HK-2 (cell line): Measurements from ENCODE around the gene ZNF621.

ENCODE experiments used
- DNase-seq: peaks from one replicate; pipeline ENCODE4 v3.0.0-alpha.2; 2018; ENCODE audit not compliant: unreplicated experiment

ZNF621 gene

DNA sequence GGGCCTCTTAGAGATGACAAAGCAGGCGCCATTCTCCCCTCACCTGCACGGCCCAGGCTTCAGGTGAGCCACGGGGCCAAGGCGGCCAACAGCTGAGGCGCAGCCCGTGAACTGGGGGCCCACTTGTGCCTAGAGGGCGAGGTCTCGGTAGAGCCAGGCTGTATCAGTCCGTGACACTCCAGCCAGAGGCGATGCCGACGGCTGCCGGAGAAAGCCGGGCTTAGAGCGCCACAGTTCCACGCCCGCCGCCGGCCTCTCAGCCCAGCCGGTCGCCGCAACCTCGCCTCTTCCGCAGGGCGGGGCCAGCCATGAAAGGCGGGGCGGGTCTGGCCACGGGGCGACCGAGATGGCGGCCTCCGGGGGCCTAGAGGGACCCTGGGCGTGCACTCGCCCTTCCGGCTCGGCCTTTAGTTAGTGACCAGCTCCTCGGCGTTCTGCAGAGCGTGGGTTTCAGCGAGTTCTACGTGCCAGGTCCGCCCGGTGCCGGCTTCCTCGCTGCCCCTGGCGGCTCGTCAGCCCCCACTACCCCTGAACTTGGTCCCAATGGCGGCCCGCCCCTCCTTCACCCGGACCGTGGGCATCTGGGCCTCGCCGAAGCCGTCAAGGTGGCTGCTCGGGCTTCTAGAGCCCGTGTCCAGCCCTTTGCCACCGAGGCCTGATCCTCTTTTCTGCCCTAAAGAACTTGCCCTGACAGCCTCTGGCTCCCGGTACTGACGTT is at the start of gene ZNF621:
TSS of gene ZNF621 (plus strand) at position 393 of the 718 bp plus-strand sequence. CDS start 881 bp downstream, outside the sequence.
- DNase-seq = peak; percentile 85

DNA sequence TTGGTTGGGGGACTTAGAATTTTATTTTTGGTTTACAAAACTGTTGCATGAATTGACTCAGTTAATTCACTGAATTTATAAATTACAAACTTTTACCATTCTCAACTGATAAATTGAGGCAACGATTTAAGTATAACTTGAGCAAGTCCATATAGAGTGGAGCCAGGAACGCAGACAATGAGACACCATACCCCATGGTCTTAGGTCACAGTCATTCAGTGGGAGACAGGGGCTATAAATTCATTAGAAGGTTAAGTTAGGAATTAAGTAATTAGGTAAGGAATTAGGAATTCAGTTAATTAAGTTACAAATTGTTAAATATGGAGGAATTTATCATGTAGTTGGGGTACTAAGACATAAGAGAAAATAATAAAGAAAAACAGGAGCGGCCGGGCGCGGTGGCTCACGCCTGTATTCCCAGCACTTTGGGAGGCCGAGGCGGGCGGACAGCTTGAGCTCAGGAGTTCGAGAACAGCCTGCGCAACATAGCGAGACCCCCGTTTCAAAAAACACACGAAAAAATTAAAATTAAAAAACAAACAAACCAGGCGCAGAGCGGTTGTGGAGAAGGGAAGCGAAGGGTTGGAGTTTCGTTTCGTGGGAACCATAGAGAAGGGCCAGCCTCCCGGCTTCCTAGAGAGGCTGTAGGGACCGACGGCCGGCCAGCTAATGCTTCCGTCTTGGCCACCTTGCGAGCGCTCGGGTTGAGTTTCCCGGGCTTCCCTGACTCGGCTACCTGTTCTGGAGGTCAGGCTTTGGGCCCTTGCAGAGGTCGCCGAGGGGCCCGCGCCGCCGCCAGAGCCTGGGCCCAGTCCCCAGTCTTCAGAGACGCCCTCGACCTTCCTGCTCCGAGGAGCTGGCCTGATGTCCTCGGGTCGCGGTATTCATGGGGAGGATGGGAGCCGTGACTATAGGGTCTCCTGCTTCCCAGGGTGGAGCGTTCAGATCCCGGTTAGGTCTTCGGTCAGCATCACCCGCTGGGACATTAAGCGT is 48.0 kb upstream of the ZNF621 start, which contains the start of gene ZNF619:
TSS of gene ZNF619 (plus strand) at position 645 of the 993 bp plus-strand sequence. CDS start 858 bp downstream, outside the sequence.
- peak; percentile 61 for DNase-seq

DNA sequence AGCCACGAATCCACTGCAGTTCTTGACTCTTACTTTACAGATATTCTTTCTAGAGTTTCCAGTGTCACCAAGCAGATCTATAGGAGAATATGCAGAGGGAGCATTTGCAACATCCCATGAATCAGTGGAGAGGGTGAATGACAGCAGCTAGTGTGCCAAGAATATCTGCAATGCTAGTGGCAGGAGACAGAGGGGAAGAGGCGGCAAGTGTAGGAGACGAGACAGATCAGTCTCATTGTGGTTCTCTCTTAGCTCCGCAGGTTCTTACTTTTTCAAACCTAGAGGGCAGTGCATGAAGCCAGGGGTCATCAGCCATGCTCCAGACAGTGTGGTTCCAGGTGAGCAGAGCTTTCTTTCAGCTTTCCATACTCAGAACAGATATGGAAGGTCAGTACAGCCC is 47.1 kb upstream of the ZNF621 start:
- DNase-seq = no peak

DNA sequence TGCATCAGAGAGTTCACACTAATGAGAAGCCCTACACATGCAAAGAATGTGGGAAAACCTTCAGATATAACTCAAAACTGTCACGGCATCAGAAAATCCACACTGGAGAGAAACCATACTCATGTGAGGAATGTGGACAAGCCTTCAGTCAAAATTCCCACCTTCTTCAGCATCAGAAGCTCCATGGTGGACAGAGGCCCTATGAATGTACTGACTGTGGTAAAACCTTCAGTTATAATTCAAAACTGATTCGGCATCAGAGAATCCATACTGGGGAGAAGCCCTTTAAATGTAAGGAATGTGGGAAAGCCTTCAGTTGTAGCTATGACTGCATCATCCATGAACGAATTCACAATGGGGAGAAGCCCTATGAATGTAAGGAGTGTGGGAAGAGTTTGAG is 37.6 kb upstream of the ZNF621 start:
- no peak for DNase-seq

DNA sequence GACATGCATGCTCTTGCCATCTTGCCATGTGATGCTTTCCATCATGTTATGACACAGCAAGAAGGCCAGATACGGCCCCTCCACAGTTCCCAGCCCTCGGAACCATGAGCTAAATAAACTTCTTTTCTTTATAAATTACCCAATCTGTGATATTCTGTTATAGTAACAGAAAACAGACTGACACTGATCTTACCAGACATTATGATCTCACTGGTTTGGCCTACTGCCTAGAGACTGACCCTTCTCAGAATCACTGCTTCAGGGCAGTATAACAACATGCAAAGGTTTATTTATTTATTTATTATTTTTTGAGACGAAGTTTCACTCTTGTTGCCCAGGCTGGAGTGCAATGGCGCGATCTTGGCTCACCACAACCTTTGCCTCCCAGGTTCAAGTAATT is 33.8 kb upstream of the ZNF621 start:
- no peak for DNase-seq

DNA sequence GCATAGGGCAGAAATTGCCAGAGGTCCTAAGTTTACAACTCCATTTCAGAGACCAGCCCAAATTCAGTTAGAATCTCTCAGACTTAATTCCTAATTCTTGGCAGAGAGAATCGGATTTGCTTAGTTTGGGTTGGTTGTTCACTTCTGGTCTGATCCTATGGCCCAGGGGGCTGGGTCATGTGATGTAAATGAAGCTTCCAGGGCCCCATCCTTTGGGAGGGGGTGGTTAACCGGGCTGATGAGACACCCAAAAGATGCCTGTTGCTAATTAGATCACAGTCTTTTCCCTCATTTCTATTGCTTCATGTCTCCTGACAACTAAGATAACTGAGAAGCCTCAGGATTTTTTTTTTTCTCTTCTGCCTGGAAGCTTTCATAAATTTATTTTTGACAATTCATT is 30.1 kb upstream of the ZNF621 start:
- no peak for DNase-seq

DNA sequence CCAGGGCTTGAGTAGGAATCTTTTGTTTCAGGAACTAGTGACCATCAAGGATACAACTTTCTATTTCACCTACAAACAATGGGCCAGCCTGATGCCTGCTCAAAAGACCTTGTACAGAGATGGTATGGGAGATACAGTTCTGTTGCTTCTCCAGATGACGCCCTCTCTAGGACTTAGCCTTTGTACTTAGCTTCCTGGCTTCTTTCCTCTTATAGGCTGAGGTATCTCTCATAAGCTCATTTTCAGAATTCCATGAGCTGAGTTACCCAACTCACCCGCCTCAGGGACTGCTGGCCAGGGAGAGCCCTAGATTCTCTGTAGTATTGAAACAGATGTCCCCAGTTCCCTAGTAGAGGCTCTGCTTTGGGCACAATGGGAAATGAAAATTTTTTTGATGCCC is 27.5 kb upstream of the ZNF621 start:
- no peak for DNase-seq

DNA sequence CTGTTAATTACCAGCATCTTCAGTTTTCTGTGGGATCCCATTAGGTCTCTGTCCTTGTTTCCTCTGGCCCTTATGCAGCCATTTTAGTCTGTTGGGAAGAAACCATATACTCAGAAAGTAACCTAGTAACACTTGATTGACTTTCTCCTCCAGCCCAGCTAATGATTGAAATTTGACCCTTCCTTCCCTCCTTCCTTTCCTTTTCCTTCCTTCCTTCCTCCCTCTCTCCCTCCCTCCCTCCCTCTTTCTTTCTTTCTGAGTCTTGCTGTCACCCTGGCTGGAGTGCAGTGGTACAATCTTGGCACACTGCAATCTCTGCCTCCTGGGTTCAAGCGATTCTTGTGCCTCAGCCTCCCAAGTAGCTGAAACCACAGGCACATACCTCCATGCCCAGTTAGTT is 24.8 kb upstream of the ZNF621 start:
- DNase-seq = no peak

DNA sequence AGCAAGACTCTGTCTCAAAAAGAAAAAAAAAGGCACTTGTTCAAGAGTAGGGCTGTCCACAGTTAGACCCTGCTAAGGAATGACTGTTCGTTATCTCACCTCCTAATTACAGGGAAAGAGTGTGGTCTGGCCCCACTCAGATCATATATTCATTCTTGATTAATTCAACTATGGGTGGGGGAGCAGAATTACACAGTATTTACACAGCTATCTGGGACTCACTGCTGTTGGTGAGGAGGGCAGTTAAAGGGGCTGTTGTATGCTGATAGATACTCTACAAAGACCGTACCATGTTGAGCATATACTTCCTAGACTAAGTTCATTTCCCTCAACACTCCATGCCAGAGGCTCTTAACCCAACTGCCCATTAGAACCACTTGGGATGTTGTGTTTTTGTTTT is 22.7 kb upstream of the ZNF621 start:
- no peak for DNase-seq

DNA sequence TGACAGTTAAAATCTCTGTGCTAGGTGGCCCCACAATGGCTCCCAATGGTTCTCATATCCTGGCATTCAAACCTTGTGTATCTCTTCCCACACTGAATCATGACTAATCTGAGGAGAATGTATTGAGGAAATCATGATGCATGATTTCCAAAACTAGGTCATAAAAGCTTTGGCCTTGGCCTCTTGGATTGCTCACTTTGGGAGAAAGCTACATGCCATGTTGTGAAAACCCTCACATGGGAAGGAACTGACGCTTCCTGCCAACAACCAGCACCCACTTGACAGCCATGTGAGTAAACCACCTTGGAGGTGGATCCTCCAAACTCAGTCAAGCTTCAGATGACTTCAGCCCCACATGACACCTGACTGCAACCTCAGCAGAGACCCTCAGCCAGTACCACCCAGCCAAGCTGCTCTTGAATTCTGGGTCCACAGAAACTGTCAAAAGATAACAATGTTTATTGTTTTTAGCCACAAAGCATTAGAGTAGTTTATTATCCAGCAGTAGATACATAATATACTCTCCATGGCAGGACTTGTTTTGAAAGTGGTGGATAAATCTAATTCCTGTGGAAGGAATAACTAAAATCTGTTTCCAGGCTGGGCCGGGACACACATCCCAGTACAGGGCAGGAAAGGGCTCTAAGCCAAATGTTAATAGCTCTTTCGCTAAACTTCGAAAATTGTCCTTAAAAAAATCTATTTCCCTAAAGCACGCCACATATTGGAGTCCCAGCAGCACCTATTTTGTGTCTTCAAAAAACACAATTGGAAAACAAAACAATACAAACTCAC is 19.9 kb upstream of the ZNF621 start:
- peak; percentile 67 for DNase-seq

DNA sequence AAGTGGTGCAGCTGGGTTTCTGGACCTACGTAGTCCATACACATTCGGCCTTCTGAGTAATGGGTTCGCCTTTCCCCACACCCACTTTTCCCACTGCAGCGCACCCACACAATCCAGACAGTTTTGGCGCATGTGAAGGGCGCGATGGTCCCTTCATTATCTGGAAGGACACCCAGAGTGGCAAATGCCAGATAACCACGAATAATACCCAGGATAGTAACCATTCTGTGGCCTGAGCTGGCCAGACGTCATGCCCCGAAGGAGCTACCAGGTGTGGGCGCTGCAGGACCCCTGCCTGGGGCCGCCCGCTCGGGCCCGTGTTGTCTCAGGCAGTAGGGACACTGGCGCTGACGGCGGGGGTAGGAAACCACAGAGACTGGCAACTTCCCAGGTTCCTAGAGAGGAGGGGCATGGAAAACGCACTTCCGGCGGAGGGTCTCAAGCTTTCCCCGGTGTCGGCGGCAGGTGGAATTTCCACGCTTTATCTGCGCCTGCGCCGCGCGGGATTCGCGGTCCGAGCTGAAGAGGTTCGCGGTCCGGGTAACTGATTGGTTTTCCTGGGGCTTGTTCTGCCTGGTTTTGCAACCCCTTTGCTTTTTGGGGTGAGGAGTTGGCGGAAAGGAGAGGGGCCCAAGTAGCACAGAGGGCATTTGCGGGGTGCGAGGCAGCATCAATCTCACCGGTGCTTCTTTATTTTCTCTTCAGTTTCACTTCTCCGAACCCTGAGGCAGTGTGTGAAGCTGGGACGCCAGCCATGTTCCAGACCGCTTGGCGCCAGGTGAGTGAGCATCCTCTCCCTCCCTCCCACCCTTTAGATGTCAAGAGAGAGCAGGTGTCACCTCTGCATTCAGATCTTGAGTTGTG is 18.9 kb upstream of the ZNF621 start, which contains the start of gene ZNF620:
TSS of gene ZNF620 (plus strand) at position 441 of the 864 bp plus-strand sequence. CDS start at position 755, 314 bp downstream.
- peak; percentile 77 for DNase-seq

DNA sequence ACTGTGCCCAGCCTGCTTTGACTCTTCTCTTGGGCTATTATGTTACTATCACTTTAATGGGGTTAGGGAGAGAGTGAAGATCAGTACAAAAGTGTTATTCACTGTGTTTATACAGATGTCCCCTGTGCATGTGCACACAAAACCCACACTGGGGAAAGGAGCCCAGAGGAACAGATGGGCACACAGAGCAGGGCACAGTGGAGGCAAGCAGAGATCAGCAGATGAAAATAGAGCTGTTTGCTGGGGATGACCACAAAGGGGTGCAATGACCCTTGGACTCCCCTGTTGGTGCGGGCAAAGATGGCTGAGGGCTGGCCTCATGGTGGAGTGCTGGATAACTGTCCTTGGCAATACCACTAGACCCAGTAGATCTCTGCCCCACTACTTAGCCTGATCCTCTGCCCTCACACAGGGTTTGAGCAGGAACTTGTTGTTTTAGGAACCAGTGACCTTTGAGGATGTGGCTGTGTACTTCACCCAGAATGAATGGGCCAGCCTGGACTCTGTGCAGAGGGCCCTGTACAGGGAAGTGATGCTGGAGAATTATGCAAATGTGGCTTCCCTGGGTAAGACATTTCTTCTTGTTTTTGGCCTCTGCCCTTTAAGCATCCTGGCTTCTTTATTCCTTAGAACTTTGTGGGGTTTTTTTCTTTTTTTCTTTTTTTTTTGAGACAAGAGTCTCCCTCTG is 13.6 kb upstream of the ZNF621 start:
- no peak for DNase-seq

DNA sequence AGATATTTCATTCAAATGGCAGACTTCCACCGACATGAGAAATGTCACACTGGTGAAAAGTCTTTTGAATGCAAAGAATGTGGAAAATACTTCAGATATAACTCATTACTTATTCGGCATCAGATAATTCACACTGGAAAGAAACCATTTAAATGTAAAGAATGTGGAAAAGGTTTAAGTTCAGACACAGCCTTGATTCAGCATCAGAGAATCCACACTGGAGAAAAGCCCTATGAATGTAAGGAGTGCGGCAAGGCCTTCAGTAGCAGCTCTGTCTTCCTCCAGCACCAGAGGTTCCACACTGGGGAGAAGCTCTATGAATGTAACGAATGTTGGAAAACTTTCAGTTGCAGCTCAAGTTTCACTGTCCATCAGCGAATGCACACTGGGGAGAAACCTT is 8.6 kb upstream of the ZNF621 start:
- no peak for DNase-seq

DNA sequence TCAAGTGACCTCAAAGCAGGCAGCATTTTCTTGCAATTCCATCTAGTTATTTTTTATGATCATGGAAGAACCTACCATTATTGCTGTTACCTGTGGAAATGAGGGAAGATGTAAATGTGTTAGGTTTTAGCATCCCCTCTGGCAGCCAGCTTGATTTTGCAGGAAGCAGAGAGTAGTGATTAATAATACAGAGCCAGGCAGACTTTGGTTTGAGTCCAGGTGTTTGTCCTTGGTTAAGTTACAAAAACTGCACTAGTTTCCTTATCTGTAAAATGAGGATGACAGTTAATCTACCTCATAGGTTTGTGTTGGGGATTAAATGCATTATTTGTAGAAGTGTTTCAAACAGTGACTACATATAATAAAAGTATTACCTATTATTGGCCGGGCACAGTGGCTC is 6.7 kb upstream of the ZNF621 start:
- DNase-seq = no peak

DNA sequence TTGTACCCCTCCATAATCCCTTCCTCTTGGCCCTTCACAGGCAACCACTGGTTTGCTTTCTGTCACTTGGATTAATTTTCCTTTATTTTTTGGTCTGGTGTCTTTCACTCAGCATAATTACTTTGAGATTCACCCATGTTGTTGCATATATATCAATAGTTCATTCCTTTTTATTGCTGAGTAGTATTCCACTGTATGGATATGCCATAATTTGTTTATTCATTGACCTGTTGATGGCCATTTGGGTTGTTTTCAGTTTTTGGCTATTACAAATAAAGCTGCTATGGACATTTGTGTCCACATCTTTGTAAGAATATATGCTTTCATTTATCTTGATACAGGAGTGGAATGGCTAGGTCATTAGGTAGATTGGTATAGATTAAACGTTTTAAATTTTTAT is 5.9 kb upstream of the ZNF621 start:
- DNase-seq = no peak

DNA sequence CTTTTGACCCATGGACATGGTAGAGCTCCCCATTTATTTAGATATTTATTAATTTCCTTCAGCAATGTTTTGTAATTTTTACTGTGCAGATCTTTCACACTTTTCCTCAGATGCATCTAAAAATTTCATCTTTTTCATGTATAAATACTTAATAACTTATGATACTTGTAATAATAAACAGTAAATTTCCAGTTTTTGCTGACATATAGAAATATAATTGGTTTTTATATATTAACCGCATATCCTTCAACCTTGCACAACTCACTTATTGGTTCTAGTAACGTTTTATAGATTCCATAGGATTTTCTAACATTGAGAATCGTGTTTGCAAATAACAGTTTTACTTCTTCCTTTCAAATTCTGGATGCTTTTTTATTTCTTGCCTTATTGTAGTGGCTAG is 3.5 kb upstream of the ZNF621 start:
- no peak for DNase-seq

DNA sequence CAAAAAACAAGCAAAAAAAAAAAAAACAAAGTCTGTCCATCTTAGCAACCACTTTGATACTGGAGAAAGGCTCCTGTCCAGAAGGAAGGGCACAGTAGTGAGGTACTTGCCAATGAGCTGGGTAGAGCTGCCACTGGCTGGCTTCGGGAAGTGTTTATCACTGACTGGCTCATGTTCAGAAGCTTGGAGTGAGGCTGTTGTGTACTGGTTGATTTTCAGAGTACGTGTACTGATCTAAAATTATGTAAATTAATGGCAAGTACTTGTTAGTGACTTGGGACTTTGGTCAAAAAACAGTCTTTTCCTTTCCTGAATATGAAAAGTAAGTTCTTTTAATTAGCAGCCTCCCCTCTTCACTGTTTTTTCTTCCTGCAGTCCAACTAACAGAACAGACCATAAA is 979 bp upstream of the ZNF621 start:
- DNase-seq = no peak

DNA sequence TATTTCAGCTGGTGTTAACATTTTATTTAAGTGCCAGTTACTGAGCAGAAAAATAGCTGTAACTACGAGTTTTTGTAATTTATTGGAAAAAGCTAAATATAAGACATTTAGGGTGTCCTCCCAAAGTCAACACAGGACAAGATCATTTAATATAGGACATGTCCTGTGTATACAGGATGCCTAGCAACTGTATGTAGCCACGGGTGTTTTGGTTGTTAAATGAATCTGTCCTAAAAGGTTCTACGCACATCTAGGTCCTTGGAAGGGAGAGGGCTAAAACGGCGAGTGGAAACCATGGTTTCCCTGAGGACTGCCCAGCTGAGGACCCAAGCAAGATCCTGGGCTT is 565 bp upstream of the ZNF621 start:
- no peak for DNase-seq

DNA sequence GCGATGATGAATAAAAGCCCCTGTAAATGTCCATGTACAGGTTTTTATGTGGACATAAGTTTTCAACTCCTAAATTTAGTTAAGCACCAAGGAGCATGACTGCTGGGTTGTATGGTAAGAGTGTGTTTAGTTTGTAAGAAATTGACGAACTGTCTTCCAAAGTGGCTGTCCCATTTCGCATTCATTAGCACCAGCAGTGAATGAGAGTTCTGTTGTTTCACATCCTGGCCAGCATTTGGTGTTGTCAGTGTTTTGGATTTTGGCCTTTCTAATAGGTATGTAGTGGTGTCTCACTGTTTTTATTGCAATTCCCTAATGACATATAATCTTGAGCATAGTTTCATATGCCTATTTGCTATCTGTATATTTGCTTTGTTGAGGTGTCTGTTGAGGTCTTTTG is 3.7 kb downstream of the ZNF621 start:
- DNase-seq = no peak

DNA sequence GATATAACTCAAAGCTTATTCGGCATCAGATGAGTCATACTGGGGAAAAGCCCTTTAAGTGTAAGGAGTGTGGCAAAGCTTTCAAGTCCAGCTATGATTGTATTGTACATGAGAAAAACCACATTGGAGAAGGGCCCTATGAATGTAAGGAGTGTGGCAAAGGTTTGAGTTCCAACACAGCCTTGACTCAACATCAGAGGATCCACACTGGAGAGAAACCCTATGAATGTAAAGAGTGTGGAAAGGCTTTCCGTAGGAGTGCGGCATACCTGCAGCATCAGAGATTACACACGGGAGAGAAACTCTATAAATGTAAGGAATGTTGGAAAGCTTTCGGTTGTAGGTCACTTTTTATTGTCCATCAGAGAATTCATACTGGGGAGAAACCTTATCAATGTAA is 7.5 kb downstream of the ZNF621 start:
- DNase-seq = no peak
